ENCODE results near the gene SEMA4A. TPM values are rescaled to one million over a fixed set of nuclear protein-coding genes. Genes with fewer than 3 reads are reported as not detected.

Gene SEMA4A
- total RNA-seq, 2 experiments from 2014 or later: 77.8 to 196 TPM

DNA sequence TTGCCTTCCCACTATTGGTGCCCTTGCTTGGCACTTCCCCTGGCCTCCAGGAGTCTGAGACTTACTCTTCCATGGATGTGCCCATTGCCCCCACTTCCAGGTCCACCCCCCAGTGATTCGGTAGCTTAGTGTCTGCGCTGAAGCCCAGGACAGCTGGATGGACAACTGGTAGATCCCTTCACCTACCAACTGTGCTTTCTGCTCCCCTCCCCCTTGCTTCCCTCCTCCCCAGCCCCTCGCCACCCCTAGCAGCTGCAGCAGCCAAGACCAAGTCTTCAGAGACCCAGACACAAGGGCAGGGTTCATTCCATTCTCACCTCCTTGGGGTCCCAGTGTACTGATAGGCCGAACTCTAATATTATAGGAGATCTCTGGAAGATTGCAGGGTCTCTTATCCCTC is 31.9 kb upstream of the SEMA4A start:
- Histone ChIP-seq H2AFZ (ENCODE audit: low read length) (no peak overlapping the region), H3K4me2 (ENCODE audit: low read length) (no peak overlapping the region), H3K9me2 (ENCODE audit: insufficient read depth, low read length) (no peaks in the 10 kb centered on the region), H3K79me2 (ENCODE audit: insufficient read depth, low read depth, low read length) (no peaks in the 10 kb centered on the region), H3K27ac (ENCODE audit: low read depth, low read length, poor library complexity, severe bottlenecking) (no peak overlapping the region), H3K36me3 (ENCODE audit: insufficient read depth, low read length) (no peaks in the 10 kb centered on the region), H3K9me3 (ENCODE audit: low read length) (no peaks in the 10 kb centered on the region), H3K4me1 (ENCODE audit: insufficient read depth, low read length, poor library complexity, severe bottlenecking) (peaks cover 10% of the 10 kb centered on the region), H3K4me3 (ENCODE audit: low read depth, low read length, poor library complexity, severe bottlenecking) (no peak overlapping the region), H4K20me1 (ENCODE audit: insufficient read depth, low read length) (no peaks in the 10 kb centered on the region)
- ChIA-PET CTCF (ENCODE audit: unreplicated experiment) (interaction anchor here (0.6 kb wide), 1 partner anchor 55 kb away, joined by 3 read pairs; no protein-coding TSS in a partner anchor), POLR2A (interaction anchor here (1.1 to 2.0 kb wide), 3 partner anchors 14 to 24 kb away, joined by 4 to 5 read pairs (median 4); no protein-coding TSS in a partner anchor)
- no TSS peak for BruUV-seq (replicated peaks)
- intact Hi-C loops (cut with micrococcal nuclease; ENCODE audit: unreplicated experiment): loop anchor here (10.0 kb wide), 1 partner anchor 323 kb away; no protein-coding TSS in a partner anchor
- no peak for DNase-seq (ENCODE audit: low spot score)
- TF ChIP-seq, protein P1, sequence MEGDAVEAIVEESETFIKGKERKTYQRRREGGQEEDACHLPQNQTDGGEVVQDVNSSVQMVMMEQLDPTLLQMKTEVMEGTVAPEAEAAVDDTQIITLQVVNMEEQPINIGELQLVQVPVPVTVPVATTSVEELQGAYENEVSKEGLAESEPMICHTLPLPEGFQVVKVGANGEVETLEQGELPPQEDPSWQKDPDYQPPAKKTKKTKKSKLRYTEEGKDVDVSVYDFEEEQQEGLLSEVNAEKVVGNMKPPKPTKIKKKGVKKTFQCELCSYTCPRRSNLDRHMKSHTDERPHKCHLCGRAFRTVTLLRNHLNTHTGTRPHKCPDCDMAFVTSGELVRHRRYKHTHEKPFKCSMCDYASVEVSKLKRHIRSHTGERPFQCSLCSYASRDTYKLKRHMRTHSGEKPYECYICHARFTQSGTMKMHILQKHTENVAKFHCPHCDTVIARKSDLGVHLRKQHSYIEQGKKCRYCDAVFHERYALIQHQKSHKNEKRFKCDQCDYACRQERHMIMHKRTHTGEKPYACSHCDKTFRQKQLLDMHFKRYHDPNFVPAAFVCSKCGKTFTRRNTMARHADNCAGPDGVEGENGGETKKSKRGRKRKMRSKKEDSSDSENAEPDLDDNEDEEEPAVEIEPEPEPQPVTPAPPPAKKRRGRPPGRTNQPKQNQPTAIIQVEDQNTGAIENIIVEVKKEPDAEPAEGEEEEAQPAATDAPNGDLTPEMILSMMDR (conservative IDR thresholded peaks at IDR 0.05; ENCODE audit: low read length): no peak
- TF ChIP-seq EZH2phosphoT487 (IDR thresholded peaks at IDR 0.05; ENCODE audit: borderline replicate concordance, low read depth, low read length): no peak

DNA sequence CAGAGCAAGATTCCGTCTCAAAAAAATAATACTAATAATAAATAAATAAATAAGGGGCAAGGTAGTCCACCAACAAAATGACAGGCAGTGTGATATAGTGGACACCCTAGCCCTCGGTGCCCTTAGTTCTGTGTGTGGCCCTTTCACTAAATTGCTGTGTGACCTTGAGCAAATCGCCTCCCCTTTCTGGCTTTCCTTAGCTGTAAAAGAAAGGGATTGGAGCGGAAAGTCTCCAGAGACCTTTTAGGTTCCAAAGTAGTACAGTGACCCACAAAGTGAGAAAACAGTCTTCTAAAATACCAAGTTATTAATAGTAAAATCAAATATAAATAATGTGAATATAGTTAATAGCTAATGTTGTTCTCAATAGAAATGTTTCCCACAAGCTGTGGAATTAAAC is 31.3 kb upstream of the SEMA4A start:
- intact Hi-C loops (cut with micrococcal nuclease; ENCODE audit: unreplicated experiment): loop anchor here (10.0 kb wide), 1 partner anchor 323 kb away; no protein-coding TSS in a partner anchor
- CTCF ChIA-PET (ENCODE audit: unreplicated experiment): no interaction called here
- H3K27ac ChIP-seq (ENCODE audit: low read depth, low read length, poor library complexity, severe bottlenecking): no peak overlapping the region
- H3K9me2 ChIP-seq (ENCODE audit: insufficient read depth, low read length): no peaks in the 10 kb centered on the region
- no peak overlapping the region for H3K4me2 ChIP-seq (ENCODE audit: low read length)
- no peaks in the 10 kb centered on the region for H3K36me3 ChIP-seq (ENCODE audit: insufficient read depth, low read length)
- H2AFZ ChIP-seq (ENCODE audit: low read length): no peak overlapping the region
- no peak for DNase-seq (ENCODE audit: low spot score)
- H3K9me3 ChIP-seq (ENCODE audit: low read length): no peaks in the 10 kb centered on the region
- POLR2A ChIA-PET: interaction anchor here (1.1 to 2.0 kb wide), 3 partner anchors 15 to 25 kb away, joined by 4 to 5 read pairs (median 4); no protein-coding TSS in a partner anchor
- no TSS peak for BruUV-seq (replicated peaks)
- H3K79me2 ChIP-seq (ENCODE audit: insufficient read depth, low read depth, low read length): no peaks in the 10 kb centered on the region
- no peaks in the 10 kb centered on the region for H4K20me1 ChIP-seq (ENCODE audit: insufficient read depth, low read length)
- TF ChIP-seq EZH2phosphoT487 (IDR thresholded peaks at IDR 0.05; ENCODE audit: borderline replicate concordance, low read depth, low read length): no peak
- TF ChIP-seq, protein P1 (conservative IDR thresholded peaks at IDR 0.05; ENCODE audit: low read length): no peak
- no peak overlapping the region for H3K4me3 ChIP-seq (ENCODE audit: low read depth, low read length, poor library complexity, severe bottlenecking)
- peaks cover 17% of the 10 kb centered on the region for H3K4me1 ChIP-seq (ENCODE audit: insufficient read depth, low read length, poor library complexity, severe bottlenecking)
